ENCODE measurements around the gene ALOXE3. TPM values are rescaled to one million over a fixed set of nuclear protein-coding genes. Genes with fewer than 3 reads are reported as not detected.

The ALOXE3 gene
- total RNA-seq, 1 donor from 2014 or later, result not detected

DNA sequence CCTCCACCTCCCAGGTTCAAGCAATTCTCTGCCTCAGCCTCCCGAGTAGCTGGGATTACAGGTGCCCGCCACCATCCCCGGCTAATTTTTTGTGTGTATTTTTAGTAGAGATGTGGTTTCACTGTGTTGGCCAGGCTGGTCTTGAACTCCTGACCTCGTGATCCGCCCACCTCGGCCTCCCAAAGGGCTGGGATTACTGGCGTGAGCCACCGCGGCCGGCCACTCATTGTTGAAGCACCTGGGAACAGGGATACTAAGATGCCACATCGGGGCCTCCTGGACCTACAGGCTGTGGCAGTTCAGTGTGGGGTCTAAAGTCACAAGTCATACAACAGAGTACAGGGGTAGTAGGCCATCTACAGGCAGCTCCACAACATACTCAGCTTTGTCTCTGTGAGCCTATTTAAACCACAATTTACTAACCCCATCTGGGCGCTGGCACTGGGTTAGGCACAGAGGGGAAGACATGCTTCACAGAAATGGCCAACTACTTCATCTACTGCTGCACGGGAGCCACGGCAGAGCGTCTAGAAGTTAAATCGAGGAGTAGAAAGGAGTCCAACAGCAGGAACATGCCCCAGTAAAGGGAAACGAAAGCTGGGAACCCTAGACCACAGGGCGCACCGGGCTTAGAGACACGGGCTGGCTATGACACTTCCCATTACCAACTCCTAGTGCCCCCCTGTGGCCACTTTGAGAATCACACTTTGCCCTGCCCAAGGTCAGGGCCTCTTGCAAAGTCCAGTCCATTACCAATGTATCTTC, 40.1 kb upstream of the ALOXE3 start:
- DNase-seq, result peak; percentile 79
- intact Hi-C loops (cut with micrococcal nuclease), result loop anchor here (1.0 to 10.0 kb wide), 5 partner anchors 79 to 474 kb away; partner anchors contain the start of genes CYB5D1, NAA38, TMEM88 and TP53
- POLR2A ChIA-PET, result interaction anchor here (0.6 to 15.9 kb wide), 18 partner anchors 9 to 137 kb away, joined by 3 to 385 read pairs (median 4); partner anchors contain the start of genes BORCS6, CTC1, HES7 and PFAS
- TF ChIP-seq, protein P1, sequence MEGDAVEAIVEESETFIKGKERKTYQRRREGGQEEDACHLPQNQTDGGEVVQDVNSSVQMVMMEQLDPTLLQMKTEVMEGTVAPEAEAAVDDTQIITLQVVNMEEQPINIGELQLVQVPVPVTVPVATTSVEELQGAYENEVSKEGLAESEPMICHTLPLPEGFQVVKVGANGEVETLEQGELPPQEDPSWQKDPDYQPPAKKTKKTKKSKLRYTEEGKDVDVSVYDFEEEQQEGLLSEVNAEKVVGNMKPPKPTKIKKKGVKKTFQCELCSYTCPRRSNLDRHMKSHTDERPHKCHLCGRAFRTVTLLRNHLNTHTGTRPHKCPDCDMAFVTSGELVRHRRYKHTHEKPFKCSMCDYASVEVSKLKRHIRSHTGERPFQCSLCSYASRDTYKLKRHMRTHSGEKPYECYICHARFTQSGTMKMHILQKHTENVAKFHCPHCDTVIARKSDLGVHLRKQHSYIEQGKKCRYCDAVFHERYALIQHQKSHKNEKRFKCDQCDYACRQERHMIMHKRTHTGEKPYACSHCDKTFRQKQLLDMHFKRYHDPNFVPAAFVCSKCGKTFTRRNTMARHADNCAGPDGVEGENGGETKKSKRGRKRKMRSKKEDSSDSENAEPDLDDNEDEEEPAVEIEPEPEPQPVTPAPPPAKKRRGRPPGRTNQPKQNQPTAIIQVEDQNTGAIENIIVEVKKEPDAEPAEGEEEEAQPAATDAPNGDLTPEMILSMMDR (IDR thresholded peaks at IDR 0.05), result no peak
- H3K4me3 Mint-ChIP-seq, result peak overlapping the region; percentile 46
- CTCF ChIA-PET, result interaction anchor here (0.6 to 2.1 kb wide), 16 partner anchors 15 to 98 kb away, joined by 3 to 15 read pairs (median 4); partner anchors contain the start of genes CTC1 and HES7
- H3K27me3 Mint-ChIP-seq, result no peaks in the 10 kb centered on the region
- H3K27ac Mint-ChIP-seq, result peak overlapping the region; percentile 88
- H3K9me3 Mint-ChIP-seq, result no peaks in the 10 kb centered on the region
- ATAC-seq (ENCODE audit: low read depth), result peak; percentile 13
- peaks cover 35% of the 10 kb centered on the region for H3K36me3 Mint-ChIP-seq (ENCODE audit: low read depth)
- H3K4me1 Mint-ChIP-seq, result peaks cover 42% of the 10 kb centered on the region

- intact Hi-C loops (cut with micrococcal nuclease), result loop anchor here (1.0 to 10.0 kb wide), 9 partner anchors 17 to 472 kb away; partner anchors contain the start of genes CYB5D1, NAA38, SLC25A35 and TMEM88
- TF ChIP-seq, protein P1 (IDR thresholded peaks at IDR 0.05), result no peak
- no peaks in the 10 kb centered on the region for H3K9me3 Mint-ChIP-seq
- ATAC-seq (ENCODE audit: low read depth) (peak; percentile 82), DNase-seq (peak; percentile 98)
- no peaks in the 10 kb centered on the region for H3K27me3 Mint-ChIP-seq
- no peak overlapping the region for H3K4me3 Mint-ChIP-seq
- peaks cover 39% of the 10 kb centered on the region for H3K36me3 Mint-ChIP-seq (ENCODE audit: low read depth)
- POLR2A ChIA-PET, result interaction anchor here (0.5 to 15.9 kb wide), 29 partner anchors 11 to 851 kb away, joined by 3 to 385 read pairs (median 5); partner anchors contain the start of genes ALOX12B, ALOXE3, AURKB and BORCS6
- peaks cover 48% of the 10 kb centered on the region for H3K4me1 Mint-ChIP-seq
- no peak overlapping the region for H3K27ac Mint-ChIP-seq
- CTCF ChIA-PET, result interaction anchor here (0.9 to 1.8 kb wide), 10 partner anchors 10 to 83 kb away, joined by 3 to 14 read pairs (median 4); partner anchors contain the start of gene HES7
Observed at GRCh38 chr17:8156246-8156992, 38.1 kb upstream of the ALOXE3 start.

DNA sequence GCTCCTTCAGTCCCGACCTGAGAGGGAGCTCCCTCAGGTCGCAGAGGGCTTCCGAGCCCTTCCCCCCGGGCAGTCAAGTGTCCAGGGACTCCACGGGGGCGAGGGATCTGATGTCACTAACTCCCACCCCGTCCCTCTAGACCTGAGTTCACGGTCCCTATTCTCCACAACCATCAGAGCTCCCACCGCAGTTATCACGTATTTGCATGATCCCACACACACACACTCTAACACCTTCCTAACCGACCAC, 37.6 kb upstream of the ALOXE3 start:
- TF ChIP-seq, protein P1 (IDR thresholded peaks at IDR 0.05), result no peak
- intact Hi-C loops (cut with micrococcal nuclease), result loop anchor here (1.0 to 10.0 kb wide), 9 partner anchors 17 to 471 kb away; partner anchors contain the start of genes CYB5D1, NAA38, SLC25A35 and TMEM88
- Mint-ChIP-seq H3K27ac (no peak overlapping the region), H3K9me3 (no peaks in the 10 kb centered on the region), H3K27me3 (no peaks in the 10 kb centered on the region), H3K36me3 (ENCODE audit: low read depth) (peaks cover 34% of the 10 kb centered on the region), H3K4me3 (no peak overlapping the region), H3K4me1 (peaks cover 46% of the 10 kb centered on the region)
- DNase-seq (no peak), ATAC-seq (ENCODE audit: low read depth) (no peak)
- CTCF ChIA-PET, result interaction anchor here (1.3 to 1.8 kb wide), 5 partner anchors 17 to 82 kb away, joined by 4 to 14 read pairs (median 6); no protein-coding TSS in a partner anchor
- POLR2A ChIA-PET, result interaction anchor here (0.6 to 15.9 kb wide), 18 partner anchors 10 to 851 kb away, joined by 3 to 385 read pairs (median 12); partner anchors contain the start of genes ALOX12B, ALOXE3, BORCS6 and CTC1

GRCh38 chr17:8155231-8155995, 37.1 kb upstream of the ALOXE3 start:
- Mint-ChIP-seq H3K27ac (no peak overlapping the region), H3K4me3 (no peak overlapping the region), H3K27me3 (no peaks in the 10 kb centered on the region), H3K9me3 (no peaks in the 10 kb centered on the region), H3K36me3 (ENCODE audit: low read depth) (peaks cover 30% of the 10 kb centered on the region), H3K4me1 (peaks cover 46% of the 10 kb centered on the region)
- ChIA-PET POLR2A (interaction anchor here (0.6 to 15.9 kb wide), 19 partner anchors 10 to 850 kb away, joined by 3 to 385 read pairs (median 11); partner anchors contain the start of genes ALOX12B, ALOXE3, BORCS6 and CTC1), CTCF (interaction anchor here (1.5 to 1.8 kb wide), 4 partner anchors 16 to 82 kb away, joined by 3 to 14 read pairs (median 6); no protein-coding TSS in a partner anchor)
- intact Hi-C loops (cut with micrococcal nuclease), result loop anchor here (5.0 to 10.0 kb wide), 2 partner anchors 298 to 471 kb away; partner anchors contain the start of genes CYB5D1, NAA38, TMEM88 and TP53
- ATAC-seq (ENCODE audit: low read depth) (no peak), DNase-seq (no peak)
- TF ChIP-seq, protein P1 (IDR thresholded peaks at IDR 0.05), result no peak

Data from activated B cell treated with CpG ODN at 0.5 μM for 24 hours (primary cell).